Mucosa of stomach (tissue), 1 donor: ENCODE measurements around the gene PPP1CB.
A peak's percentile ranks its signal among the peaks of the same experiment; 100 is the strongest.

Experiments used
- H3K27me3 ChIP-seq: one replicate; pipeline ENCODE4 v1.7.0; 2013; ENCODE audit warnings: mild to moderate bottlenecking, low read length; ENCODE audit not compliant: control insufficient read depth, insufficient read depth
- H3K36me3 ChIP-seq: one replicate; pipeline ENCODE4 v1.7.0; 2013; ENCODE audit warnings: low read length; ENCODE audit not compliant: control insufficient read depth, insufficient read depth
- H3K4me1 ChIP-seq: one replicate; pipeline ENCODE4 v1.7.0; 2013; ENCODE audit warnings: mild to moderate bottlenecking, low read length; ENCODE audit not compliant: control insufficient read depth, insufficient read depth
- H3K4me3 ChIP-seq: one replicate; pipeline ENCODE4 v1.7.0; 2013; ENCODE audit warnings: low read length
- H3K9ac ChIP-seq: one replicate; pipeline ENCODE4 v1.7.0; 2013; ENCODE audit warnings: mild to moderate bottlenecking, low read length, moderate library complexity
- H3K9me3 ChIP-seq: one replicate; pipeline ENCODE4 v1.7.0; 2013; ENCODE audit warnings: mild to moderate bottlenecking, low read length, moderate library complexity; ENCODE audit not compliant: control insufficient read depth
- donor health status: Pancreatic carcinoma.

PPP1CB gene

GRCh38 chr2:28746429-28747111, 5.1 kb upstream of the PPP1CB start:
- Histone ChIP-seq H3K4me1 (peaks cover 21% of the 10 kb centered on the region), H3K4me3 (no peak overlapping the region), H3K27me3 (no peaks in the 10 kb centered on the region), H3K9ac (no peak overlapping the region), H3K36me3 (no peaks in the 10 kb centered on the region), H3K9me3 (no peaks in the 10 kb centered on the region)

GRCh38 chr2:28747714-28748113, 3.9 kb upstream of the PPP1CB start:
- Histone ChIP-seq H3K9me3 (no peaks in the 10 kb centered on the region), H3K36me3 (no peaks in the 10 kb centered on the region), H3K9ac (peak overlapping the region; percentile 16), H3K4me3 (no peak overlapping the region), H3K4me1 (peaks cover 21% of the 10 kb centered on the region), H3K27me3 (no peaks in the 10 kb centered on the region)

GRCh38 chr2:28748176-28748575, 3.5 kb upstream of the PPP1CB start:
- Histone ChIP-seq H3K9me3 (no peaks in the 10 kb centered on the region), H3K9ac (peak overlapping the region; percentile 16), H3K4me3 (no peak overlapping the region), H3K36me3 (no peaks in the 10 kb centered on the region), H3K4me1 (peaks cover 21% of the 10 kb centered on the region), H3K27me3 (no peaks in the 10 kb centered on the region)

DNA sequence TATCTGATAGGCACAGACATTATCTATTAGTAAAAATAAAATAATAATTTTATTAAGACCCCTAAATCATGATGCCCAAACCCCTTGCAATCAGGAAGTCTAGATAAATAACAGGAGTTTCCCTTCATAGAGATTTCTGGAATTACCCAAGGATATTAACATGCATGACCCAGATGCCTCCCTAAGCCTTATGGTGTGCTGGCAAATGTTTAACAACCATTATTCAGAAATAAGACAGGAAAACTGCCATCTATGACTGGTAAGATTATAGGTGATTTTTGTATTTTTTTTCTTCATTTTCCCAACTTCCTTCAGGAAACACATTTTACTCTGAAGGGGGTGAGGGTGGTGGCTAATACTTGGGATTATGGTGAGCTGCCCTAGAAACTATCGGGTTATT, 2.7 kb upstream of the PPP1CB start:
- H3K9ac ChIP-seq = no peak overlapping the region

GRCh38 chr2:28749526-28749925, 2.1 kb upstream of the PPP1CB start:
- Histone ChIP-seq H3K9ac (no peak overlapping the region), H3K36me3 (no peaks in the 10 kb centered on the region), H3K4me3 (no peak overlapping the region), H3K4me1 (peaks cover 22% of the 10 kb centered on the region), H3K27me3 (no peaks in the 10 kb centered on the region), H3K9me3 (no peaks in the 10 kb centered on the region)

More for the DNA sequence above, 2.7 kb upstream of the PPP1CB start:
- Histone ChIP-seq H3K36me3 (no peaks in the 10 kb centered on the region), H3K4me3 (no peak overlapping the region), H3K27me3 (no peaks in the 10 kb centered on the region), H3K9me3 (no peaks in the 10 kb centered on the region), H3K4me1 (peaks cover 21% of the 10 kb centered on the region)

DNA sequence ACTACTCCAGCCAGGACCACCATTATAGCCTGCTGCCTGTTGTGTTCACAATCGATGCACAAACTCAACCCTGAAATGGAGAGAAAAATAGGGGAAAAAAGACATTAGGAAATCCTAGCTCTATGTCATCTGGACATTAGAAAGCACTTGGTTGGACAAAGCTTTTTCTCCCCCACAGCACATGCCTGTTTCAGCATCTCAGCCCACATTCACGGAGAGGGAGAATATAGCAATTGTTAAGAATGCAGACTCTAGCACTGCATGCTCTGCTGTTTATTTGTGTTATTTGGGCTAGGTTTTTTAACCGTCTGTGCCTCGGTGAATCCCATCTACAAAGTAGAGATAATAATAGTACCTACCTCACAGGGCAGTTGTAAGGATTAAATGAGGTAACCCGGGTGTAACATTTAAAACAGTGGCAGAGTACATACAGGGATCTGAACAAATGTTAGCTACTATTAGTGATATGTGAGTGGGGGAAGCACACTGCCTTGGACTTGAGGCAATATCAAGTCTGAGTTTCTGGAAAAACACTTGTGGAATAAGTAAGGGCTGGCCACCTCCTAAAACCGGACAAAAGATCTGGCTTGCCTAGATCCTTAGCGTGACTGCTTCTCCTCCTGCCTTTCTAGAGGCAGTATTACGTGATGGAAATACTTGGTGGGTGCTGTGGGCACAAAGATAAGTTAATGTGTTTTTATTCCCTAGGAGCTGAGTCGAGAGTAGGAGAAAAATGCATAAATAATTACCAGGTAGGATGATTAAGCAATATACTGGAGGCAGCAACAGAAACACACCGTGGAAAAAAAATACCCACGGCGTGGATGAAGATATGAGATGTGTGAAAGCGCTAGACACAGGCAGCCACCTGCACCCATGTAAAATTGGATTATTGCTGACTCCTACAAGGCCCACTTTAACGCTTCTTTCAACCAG, 1.0 kb upstream of the PPP1CB start:
- Histone ChIP-seq H3K27me3 (no peaks in the 10 kb centered on the region), H3K4me3 (peak overlapping the region; percentile 67), H3K9ac (peak overlapping the region; percentile 99), H3K9me3 (no peaks in the 10 kb centered on the region), H3K4me1 (peaks cover 33% of the 10 kb centered on the region), H3K36me3 (no peaks in the 10 kb centered on the region)

- Histone ChIP-seq H3K9me3 (no peaks in the 10 kb centered on the region), H3K4me3 (peak overlapping the region; percentile 90), H3K36me3 (no peaks in the 10 kb centered on the region), H3K4me1 (peaks cover 43% of the 10 kb centered on the region), H3K27me3 (no peaks in the 10 kb centered on the region), H3K9ac (peak overlapping the region; percentile 99)
Measured at GRCh38 chr2:28751956-28752630, 463 bp downstream of the PPP1CB start.

GRCh38 chr2:28752631-28753376, 1.2 kb downstream of the PPP1CB start:
- Histone ChIP-seq H3K4me1 (peaks cover 45% of the 10 kb centered on the region), H3K27me3 (no peaks in the 10 kb centered on the region), H3K9me3 (no peaks in the 10 kb centered on the region), H3K9ac (peak overlapping the region; percentile 99), H3K4me3 (peak overlapping the region; percentile 90), H3K36me3 (no peaks in the 10 kb centered on the region)

- Histone ChIP-seq H3K36me3 (no peaks in the 10 kb centered on the region), H3K27me3 (no peaks in the 10 kb centered on the region), H3K9ac (no peak overlapping the region), H3K4me3 (no peak overlapping the region), H3K9me3 (no peaks in the 10 kb centered on the region), H3K4me1 (peaks cover 45% of the 10 kb centered on the region)
Measured at GRCh38 chr2:28754321-28754720, 2.7 kb downstream of the PPP1CB start.

- Histone ChIP-seq H3K27me3 (no peaks in the 10 kb centered on the region), H3K4me3 (no peak overlapping the region), H3K4me1 (peaks cover 39% of the 10 kb centered on the region), H3K9ac (peak overlapping the region; percentile 33), H3K9me3 (no peaks in the 10 kb centered on the region), H3K36me3 (no peaks in the 10 kb centered on the region)
Measured at GRCh38 chr2:28755421-28755820, 3.8 kb downstream of the PPP1CB start.

- H3K36me3 ChIP-seq = no peaks in the 10 kb centered on the region
- H3K4me1 ChIP-seq = peaks cover 40% of the 10 kb centered on the region
- no peak overlapping the region for H3K4me3 ChIP-seq
- H3K9ac ChIP-seq = no peak overlapping the region
- no peaks in the 10 kb centered on the region for H3K27me3 ChIP-seq
- no peaks in the 10 kb centered on the region for H3K9me3 ChIP-seq
Measured at GRCh38 chr2:28758459-28758858, 6.8 kb downstream of the PPP1CB start.
